Transverse colon (tissue), 4 donors: ENCODE measurements around the gene FAM89A.

Experiments
- EP300 ChIP-seq: sonication (generic); formaldehyde crosslinking; IDR thresholded peaks from one replicate; pipeline ENCODE4 v1.6.1; 2017; ENCODE audit warnings: antibody characterized with exemption, low read depth
- POLR2A ChIP-seq: fragments of 450-650 bp; IDR thresholded peaks from one replicate; pipeline ENCODE4 v1.6.1; 2016; ENCODE audit warnings: antibody characterized with exemption, mild to moderate bottlenecking, moderate library complexity
- POLR2AphosphoS5 ChIP-seq, 3 donors: sonication (generic); formaldehyde crosslinking; IDR thresholded peaks; one replicate each; pipeline ENCODE4 v1.6.1; 2016; ENCODE audit warnings: antibody characterized with exemption in 3 of 3
- TF ChIP-seq, protein P1 (sequence below), 5 experiments: fragments of 200-600 bp in 3 of 5; fragments of 450-650 bp in 2 of 5; sonication (generic) in 3 of 5; IDR thresholded peaks; 1 replicate in 2 of 5; 2 replicates in 3 of 5; pipeline ENCODE4 v1.5.1; 2016 to 2017; ENCODE audit warnings: antibody characterized with exemption in 5 of 5, inconsistent platforms in 3 of 5, mild to moderate bottlenecking in 2 of 5, moderate library complexity in 1 of 5

DNA sequence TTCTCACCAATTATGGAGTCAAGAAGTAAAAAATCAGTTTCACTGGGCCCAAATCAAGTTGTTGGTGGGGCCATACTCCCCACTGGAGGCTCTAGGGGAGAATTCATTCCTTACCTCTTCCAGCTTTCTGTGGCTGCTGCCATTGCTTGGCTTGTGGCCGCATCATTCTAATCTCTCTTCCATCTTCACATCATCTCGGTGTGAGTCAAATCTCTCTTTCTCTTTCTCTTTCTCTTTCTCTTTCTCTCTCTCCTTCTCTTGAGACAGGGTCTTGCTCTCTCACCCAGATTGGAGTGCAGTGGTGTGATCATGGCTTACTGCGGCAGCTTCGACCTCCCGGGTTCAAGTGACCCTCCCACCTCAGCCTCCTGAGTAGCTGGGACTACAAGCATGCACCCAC, 28.1 kb downstream of the FAM89A start:
- TF ChIP-seq, protein P1, sequence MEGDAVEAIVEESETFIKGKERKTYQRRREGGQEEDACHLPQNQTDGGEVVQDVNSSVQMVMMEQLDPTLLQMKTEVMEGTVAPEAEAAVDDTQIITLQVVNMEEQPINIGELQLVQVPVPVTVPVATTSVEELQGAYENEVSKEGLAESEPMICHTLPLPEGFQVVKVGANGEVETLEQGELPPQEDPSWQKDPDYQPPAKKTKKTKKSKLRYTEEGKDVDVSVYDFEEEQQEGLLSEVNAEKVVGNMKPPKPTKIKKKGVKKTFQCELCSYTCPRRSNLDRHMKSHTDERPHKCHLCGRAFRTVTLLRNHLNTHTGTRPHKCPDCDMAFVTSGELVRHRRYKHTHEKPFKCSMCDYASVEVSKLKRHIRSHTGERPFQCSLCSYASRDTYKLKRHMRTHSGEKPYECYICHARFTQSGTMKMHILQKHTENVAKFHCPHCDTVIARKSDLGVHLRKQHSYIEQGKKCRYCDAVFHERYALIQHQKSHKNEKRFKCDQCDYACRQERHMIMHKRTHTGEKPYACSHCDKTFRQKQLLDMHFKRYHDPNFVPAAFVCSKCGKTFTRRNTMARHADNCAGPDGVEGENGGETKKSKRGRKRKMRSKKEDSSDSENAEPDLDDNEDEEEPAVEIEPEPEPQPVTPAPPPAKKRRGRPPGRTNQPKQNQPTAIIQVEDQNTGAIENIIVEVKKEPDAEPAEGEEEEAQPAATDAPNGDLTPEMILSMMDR (IDR thresholded peaks at IDR 0.05): no peak
- TF ChIP-seq POLR2A (no peak), EP300 (no peak), POLR2AphosphoS5 (IDR thresholded peaks at IDR 0.05) (no peak)
